GM18499 (cell line): ENCODE data around the gene SRR.

Experiments used
- ATAC-seq: cut with Tn5 transposase; IDR thresholded peaks from one replicate; pipeline ENCODE4 v1.9.1; 2021; ENCODE audit warnings: moderate number of reproducible peaks; ENCODE audit not compliant: insufficient read depth, unreplicated experiment

The SRR gene

GRCh38 chr17:2337544-2338314 is 34.0 kb downstream of the SRR start:
- ATAC-seq: no peak

- no peak for ATAC-seq
Measured at GRCh38 chr17:2338315-2338657, 34.5 kb downstream of the SRR start.

DNA sequence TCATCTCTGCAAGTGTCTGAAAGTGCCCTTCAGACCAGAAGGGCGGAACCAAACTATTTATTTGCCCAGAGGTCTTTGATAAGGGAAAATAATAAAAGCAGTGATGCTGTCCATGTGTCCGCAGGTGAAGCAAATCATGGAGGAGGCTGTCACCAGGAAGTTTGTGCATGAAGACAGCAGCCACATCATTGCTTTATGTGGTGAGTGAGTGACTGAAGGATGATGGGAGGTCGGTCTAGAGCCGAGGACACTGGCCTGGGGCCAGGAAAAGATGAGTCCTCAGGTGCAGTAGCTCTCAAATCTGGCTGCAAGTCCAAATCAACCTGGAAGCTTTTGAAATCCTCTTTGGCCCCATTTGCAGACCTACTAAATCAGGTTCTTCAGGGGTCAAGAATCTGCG is 39.7 kb downstream of the SRR start:
- no peak for ATAC-seq

DNA sequence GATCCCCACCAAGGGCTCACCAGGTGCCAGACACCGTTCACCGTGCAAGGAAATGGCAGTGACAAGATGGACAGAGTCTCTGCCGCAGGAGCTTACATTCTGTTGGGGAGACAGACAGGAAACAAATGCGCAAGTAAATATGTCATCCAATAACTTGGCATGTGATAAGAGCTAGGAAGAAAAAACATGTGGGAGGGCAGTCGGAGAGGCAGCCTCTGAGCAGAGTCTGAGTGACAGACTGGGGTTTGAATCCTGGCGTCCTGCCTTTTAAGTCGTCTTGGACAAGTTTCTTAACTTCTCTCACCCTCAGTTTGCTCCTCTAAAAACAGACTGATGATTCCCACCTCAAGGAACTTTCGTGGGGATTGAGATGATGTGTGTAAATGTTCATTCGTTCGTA is 40.8 kb downstream of the SRR start:
- ATAC-seq: no peak

DNA sequence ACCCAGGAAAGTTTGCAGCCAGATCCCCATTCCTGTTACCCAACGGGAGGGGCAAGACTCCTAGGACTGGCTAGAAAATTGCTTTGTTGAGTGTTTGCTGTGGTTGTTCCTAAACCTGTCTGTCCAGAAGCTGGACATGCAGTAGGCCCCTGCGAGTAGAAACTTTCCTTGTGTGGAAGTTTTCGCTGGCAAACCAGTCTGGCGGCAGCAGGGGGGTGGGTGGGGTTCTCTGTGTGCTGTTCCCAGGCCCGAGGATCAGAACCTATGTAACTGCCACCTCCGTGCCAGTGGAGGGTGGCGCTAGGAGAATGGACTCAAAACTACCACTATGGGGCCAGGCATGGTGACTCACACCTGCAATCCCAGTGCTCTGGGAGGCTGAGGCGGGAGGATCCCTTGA is 42.7 kb downstream of the SRR start:
- no peak for ATAC-seq

DNA sequence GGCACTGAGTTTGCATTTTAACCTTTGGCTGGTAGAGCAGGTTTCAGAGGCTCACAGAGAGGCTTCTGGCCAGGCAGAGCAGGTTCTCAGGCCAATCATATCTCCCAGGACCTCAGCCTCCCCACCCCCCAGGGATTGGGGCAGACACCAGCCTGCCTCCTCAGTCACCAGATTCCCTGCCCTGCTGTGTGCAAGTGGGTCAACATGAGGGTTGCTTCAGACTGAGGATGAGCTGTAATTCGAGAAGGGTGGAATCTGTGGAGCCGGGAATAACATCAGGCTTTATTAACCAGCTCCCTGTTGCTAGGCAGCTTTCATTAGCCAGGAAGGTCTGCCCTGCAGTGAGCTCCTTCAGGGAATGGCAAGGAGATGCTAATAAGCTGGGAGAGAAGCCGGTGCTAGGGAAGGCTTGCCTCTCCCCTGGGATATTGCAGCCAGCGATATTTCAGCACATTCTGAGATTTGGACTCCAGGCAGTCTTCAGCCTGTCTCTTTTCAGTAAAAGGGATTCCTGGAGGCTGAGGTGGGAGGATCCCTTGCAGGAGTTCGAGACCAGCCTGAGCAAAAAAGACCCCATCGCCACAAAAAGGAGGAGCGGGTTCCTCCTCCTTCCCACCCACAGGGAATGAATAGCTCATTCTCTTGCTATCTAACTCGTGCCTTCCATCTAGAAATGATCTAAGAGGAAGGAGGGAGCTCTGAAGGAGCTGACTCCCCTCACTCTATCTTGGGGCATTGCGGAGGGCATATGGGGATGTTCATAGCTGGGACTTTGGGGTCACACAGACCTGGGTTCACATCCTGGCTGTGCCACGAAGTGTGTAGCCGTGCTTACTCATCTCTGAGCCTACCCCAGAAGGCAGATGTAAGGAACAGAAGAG is 44.3 kb downstream of the SRR start:
- no peak for ATAC-seq

GRCh38 chr17:2351269-2351668 is 47.5 kb downstream of the SRR start:
- no peak for ATAC-seq

DNA sequence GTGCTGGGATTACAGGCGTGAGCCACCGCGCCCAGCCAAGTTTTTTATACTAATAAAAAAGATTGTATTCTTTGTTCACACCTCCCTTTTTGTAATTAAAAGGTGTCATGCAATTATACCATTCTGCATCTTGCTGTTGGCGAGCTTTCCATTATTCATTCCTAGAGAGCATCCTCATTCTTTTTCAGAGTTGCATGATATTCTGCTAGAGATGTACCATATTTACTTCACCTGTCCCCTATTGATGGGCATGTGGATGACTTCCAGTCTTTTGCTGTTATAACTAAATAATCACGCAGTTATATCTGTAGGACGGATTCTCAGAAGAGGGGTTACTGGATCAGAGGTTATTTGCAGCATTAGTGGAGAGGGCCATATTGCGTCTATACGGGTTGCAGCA is 50.6 kb downstream of the SRR start:
- ATAC-seq: no peak

- no peak for ATAC-seq
Measured at GRCh38 chr17:2357237-2357636, 53.5 kb downstream of the SRR start.

- ATAC-seq: no peak
Measured at GRCh38 chr17:2357931-2358434, 54.2 kb downstream of the SRR start.

DNA sequence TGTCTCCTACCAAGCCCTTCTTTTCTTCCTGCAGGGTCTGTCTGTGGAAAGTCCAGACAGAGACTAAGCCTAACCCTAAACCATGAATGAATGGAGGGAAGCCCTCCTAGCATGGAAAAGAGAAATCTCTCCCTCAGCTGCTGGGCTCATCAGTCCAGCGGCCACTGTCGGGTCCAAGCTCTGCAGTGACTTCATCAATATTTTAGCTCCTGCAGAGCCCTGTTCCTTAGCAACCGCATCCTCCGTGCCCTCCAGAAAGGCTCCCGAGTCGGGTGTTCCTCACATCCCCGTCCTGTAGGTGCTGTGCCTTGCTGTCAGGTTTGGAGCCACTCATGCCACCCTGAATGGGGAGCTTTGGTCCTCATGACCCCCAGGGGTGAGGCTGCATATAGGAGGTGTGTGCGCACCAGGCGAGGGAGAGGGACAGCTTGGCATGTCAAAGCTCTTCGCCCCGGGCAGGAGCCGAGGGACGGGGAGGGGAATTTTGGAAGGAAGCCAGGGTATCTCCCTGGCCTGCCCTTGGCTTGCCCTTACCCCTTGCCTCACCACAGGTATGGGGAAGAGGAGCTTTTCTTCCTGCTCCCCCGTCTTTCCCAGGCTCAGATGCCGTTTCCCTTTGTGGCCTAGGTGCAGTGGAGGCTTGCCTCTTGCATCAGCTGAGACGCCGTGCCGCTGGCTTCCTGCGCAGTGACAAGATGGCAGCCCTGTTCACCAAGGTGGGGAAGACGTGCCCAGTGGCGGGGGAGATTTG is 57.4 kb downstream of the SRR start:
- ATAC-seq: no peak

- no peak for ATAC-seq
Measured at GRCh38 chr17:2362016-2362415, 58.3 kb downstream of the SRR start.

DNA sequence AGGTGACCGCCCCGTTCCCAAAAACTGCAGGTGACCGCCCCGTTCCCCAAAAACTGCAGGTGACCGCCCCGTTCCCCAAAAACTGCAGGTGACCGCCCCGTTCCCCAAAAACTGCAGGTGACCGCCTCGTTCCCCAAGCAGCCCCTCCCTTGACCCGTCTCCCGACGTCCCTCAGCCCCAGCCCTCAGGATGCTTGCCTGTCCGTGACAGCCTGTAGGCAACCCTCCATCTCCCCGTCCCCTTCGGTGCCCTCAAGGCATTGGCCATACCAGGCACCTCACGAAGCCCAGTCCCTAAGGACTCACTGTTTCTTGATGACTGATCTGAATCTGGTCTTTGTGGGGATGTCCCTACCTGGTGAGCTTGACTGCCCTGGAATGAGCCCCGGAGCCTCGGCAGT is 58.7 kb downstream of the SRR start:
- ATAC-seq: no peak

DNA sequence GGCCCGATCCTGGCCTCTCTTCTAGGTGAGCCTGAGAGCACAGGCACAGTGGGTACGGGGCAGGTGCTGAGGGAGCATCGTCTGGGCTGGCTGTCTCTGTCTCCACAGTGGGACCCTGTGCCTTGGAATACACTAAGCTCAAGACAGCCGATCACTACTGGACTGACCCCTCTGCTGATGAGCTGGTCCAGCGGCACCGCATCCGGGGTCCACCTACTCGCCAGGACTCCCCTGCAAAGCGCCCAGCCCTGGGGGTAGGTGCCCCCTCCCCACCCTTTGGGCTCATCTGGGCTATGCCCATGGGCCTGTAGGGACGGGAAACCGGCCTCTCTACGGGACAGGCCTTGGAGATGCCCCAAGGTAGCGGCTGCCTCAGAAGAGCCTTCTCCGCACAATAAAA is 59.1 kb downstream of the SRR start:
- ATAC-seq: no peak

DNA sequence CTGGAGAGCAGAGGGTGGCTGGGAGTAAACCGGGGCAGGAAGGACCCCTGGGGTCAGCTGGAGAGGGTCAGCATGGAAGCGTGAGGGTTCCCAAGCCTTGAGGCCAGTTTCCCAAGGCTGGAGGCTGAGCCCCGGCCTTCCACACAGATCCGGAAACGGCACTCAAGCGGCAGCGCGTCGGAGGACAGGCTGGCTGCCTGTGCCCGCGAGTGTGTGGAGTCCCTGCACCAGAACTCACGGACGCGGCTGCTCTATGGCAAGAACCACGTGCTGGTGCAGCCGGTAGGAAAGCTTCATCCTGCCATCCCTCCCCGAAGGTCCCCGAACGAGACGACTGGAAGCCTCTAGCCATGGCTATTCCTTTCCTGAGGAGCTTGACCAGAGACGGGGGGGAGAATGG is 59.6 kb downstream of the SRR start:
- ATAC-seq: no peak

GRCh38 chr17:2363851-2364762 is 60.4 kb downstream of the SRR start:
- ATAC-seq: no peak

DNA sequence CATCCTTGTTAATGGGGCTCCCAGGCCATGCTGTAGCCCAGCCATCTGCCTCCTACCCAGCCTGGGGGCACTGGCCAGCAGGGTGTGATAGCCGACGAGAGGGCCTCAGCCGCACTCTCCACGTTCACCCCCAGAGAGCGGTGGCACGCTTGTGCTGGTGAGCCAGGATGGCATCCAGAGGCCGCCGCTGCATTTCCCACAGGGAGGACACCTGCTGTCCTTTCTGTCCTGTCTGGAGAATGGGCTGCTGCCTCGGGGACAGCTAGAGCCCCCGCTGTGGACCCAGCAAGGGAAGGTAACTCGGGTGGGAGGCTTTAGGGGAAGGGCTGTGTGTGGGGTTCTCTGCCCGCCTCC is 61.0 kb downstream of the SRR start:
- no peak for ATAC-seq

DNA sequence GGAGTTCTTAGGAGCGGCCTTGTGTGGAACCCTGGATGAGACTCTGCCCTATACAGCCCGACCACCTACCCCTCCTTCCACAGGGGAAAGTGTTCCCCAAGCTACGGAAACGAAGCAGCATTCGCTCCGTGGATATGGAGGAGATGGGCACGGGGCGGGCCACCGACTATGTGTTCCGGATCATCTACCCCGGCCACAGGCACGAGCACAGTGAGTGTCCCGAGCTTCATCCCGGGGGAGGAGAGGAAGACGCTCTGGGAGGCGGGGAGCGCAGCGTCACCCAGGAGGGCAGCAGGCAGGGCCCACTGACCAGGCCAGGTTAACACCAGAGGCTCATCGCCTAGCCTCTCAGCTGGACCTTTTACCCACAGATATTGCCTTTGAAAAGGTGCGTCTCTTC is 61.4 kb downstream of the SRR start:
- no peak for ATAC-seq

- ATAC-seq: no peak
Measured at GRCh38 chr17:2366747-2367494, 63.2 kb downstream of the SRR start.
